ENCODE measurements around the gene PAQR6.
A peak's percentile ranks its signal among the peaks of the same experiment; 100 is the strongest.

PAQR6 gene

GRCh38 chr1:156268336-156268735 is 20.5 kb upstream of the PAQR6 start:
- no peak overlapping the region for H3K27ac ChIP-seq
- H3K4me3 ChIP-seq = no peak overlapping the region

DNA sequence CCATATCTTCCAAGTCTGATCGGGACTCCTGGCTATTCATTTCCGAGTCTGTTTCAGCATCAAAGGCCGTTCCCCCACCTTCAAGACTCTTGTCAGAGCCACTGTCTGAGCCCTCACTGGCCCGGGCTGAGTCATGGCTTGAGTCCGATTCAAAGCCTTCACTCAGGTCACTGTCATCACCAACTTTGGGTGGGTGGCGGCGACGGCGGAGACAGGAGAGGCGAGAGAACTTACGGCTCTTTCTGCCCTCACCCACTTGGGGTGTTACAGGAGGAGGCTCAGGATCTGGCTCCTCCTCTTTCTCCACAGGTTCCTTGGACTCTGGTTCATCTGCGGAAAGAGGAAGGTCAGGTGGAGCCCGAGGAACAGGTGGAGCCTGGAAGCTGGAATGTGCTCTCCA is 18.2 kb upstream of the PAQR6 start:
- H3K27ac ChIP-seq = no peak overlapping the region
- no peak overlapping the region for H3K4me3 ChIP-seq

- peak overlapping the region in 12 of 21 experiments; percentile 1 to 67 (median 50) for H3K27ac ChIP-seq
- no peak overlapping the region for H3K4me3 ChIP-seq
Observed at GRCh38 chr1:156263288-156263655, 15.4 kb upstream of the PAQR6 start.

- peak overlapping the region in 12 of 21 experiments; percentile 1 to 67 (median 50) for H3K27ac ChIP-seq
Observed at GRCh38 chr1:156262461-156263287, 14.8 kb upstream of the PAQR6 start.

GRCh38 chr1:156260896-156261295 is 13.0 kb upstream of the PAQR6 start:
- H3K4me3 ChIP-seq = no peak overlapping the region
- H3K27ac ChIP-seq = peak overlapping the region in 7 of 21 experiments; percentile 4 to 46 (median 29)

More at GRCh38 chr1:156262461-156263287, 14.8 kb upstream of the PAQR6 start:
- no peak overlapping the region for H3K4me3 ChIP-seq

- Histone ChIP-seq H3K27ac (peak overlapping the region in 2 of 21 experiments; percentile 29 to 32), H3K4me3 (no peak overlapping the region)
Observed at GRCh38 chr1:156259805-156260204, 11.9 kb upstream of the PAQR6 start.

GRCh38 chr1:156258859-156259258 is 11.0 kb upstream of the PAQR6 start:
- peak overlapping the region in 4 of 21 experiments; percentile 13 to 67 (median 23) for H3K27ac ChIP-seq

DNA sequence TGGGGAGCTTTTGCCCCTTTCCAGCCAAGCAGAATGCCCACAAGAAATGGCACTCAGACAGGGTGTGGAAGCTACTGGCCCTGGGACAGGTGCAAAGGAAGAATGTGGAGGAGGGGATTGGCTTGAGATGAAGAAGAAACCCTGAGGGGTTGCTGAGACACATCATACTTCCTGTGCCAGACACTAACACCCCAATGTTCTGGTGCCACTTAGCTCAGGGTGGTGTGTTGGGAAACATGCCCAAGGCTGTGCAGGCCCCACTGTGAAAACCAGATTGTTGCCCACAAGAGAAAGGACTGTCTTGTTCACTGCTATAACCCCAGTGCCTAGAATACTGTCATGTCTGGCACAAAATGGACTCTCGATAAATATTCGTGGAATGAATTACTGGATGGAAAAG is 9.9 kb upstream of the PAQR6 start:
- Histone ChIP-seq H3K27ac (peak overlapping the region in 12 of 21 experiments; percentile 2 to 67 (median 33)), H3K4me3 (no peak overlapping the region)

More at GRCh38 chr1:156258859-156259258, 11.0 kb upstream of the PAQR6 start:
- H3K4me3 ChIP-seq = no peak overlapping the region

GRCh38 chr1:156253634-156254033 is 5.8 kb upstream of the PAQR6 start:
- Histone ChIP-seq H3K4me3 (no peak overlapping the region), H3K27ac (no peak overlapping the region)

GRCh38 chr1:156251527-156251926 is 3.7 kb upstream of the PAQR6 start:
- Histone ChIP-seq H3K27ac (peak overlapping the region in 10 of 21 experiments; percentile 22 to 70 (median 48)), H3K4me3 (no peak overlapping the region)

DNA sequence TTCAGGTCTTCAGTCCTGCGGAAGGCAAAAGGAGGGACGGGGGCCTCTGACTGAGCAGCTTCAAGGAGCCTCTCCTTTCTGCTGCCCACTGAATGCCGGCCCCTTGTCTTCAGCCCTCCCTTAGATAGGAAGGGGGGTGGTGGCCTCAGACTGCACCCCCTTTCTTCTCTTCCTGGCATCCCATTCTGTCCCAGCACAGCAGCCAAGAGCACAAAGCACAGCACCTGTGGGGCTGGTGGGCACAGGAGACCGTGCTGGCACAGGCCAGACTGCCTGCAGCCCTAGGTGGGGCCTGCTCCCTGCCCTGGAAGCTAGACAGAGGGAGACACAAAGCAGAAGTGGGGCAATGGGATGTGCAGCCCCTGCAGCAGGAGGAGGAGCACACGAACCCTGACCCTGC is 1.7 kb upstream of the PAQR6 start:
- H3K27ac ChIP-seq = peak overlapping the region in 2 of 21 experiments; percentile 17 to 41
- H3K4me3 ChIP-seq = no peak overlapping the region

GRCh38 chr1:156248323-156248683 is 447 bp upstream of the PAQR6 start:
- peak overlapping the region in 4 of 21 experiments; percentile 16 to 40 (median 34) for H3K27ac ChIP-seq

DNA sequence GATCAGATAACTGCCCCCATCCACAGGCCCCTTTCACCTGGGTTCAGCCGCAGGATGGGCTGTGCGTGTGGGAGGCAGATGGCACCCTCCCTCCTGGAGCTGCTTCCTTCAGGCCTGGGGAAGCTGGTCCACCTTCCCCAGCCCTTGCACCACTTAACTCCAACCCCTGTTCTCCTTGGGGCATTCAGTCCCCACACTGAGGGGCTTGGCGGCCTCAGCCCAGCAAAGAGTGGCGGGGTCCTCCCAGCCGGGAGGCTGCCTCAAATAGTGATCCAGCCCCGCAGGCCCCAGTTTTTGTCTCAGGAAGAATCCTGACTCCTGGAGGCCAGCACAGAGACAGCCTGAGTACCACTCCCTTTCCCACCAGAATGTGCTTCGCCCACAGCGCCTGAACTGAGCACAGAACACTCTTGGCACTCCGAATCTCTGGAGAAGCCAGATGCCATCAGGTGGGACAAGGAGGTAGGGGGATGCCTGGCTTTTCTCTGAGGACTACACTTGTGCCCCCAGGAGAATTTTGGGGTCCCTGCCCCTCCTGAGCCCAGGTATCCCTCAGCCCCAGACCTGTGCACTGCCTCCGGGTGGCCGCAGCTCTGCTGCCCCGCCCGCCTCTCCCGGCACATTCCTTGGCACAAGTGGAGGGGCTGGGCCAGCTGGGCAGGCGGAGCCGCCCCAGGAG is 936 bp downstream of the PAQR6 start:
- Histone ChIP-seq H3K4me3 (no peak overlapping the region), H3K27ac (peak overlapping the region in 1 of 21 experiments; percentile 37)

More at GRCh38 chr1:156248323-156248683, 447 bp upstream of the PAQR6 start:
- no peak overlapping the region for H3K4me3 ChIP-seq

DNA sequence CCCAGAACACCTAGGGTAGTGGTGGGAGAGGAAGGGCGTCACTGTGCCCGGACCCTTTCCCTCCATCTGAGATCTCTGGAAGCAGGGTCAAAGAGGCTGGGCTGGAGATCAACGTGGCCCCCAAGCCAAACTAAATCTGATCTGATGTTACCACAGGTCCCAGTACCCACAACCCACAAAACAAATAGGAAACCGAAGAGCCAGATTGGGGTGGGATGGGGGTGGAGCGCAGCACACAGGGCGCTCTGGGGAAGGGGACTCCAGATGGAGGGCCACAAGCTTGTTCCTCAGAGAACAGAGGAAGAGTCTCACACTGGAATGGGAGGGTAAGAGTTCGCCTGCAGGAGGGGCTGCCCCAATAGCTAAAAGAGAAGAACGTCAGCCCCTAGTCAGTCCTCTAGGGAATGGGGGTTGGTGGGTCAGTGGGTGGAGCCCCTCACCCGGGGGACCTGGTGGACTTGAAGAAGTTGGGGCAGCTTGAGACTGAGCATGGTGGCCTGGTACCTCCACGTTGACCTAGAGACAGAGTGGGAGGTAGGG is 1.5 kb downstream of the PAQR6 start:
- Histone ChIP-seq H3K4me3 (peak overlapping the region in 4 of 7 experiments; percentile 4 to 26 (median 22)), H3K27ac (peak overlapping the region in 2 of 21 experiments; percentile 20 to 70)

DNA sequence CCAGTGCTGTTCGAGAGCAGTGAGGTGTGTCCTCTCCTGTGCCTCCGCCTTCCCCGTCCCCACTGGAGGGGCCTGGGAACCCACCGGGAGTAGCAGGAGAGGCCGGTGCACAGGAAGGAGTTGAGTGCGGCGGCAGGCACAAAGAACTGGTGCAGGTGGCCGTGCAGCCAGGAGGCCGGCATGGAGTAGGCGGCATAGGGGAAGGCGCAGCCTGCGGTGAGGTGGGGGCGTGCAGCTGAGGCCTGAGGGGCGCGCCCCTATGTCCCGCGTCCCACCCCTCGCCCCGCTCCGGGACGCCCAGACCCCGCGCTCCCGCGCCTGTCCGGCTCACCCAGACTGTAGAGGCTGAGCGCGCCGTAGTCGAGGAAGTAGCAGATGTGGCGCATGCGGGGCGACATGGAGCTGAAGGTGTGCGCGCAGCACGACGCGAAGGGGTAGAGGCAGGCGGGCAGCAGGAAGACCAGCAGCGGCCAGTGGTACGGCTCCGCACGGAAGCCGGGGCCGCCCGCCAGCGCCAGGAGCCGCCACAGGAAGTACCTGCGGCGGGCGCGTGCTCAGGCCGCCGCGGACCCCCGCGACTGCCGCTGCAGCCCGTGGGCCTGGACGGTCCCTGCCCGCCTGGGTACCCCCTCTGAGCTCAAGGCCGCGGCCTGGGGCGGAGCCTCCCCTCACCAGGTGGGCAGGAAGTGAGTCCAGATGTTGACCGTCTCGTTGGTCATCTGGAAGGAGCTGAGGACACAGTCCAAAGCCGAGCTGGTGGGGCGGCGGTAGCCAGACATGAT is 2.2 kb downstream of the PAQR6 start:
- Histone ChIP-seq H3K27ac (peak overlapping the region in 6 of 21 experiments; percentile 5 to 70 (median 35)), H3K4me3 (peak overlapping the region; percentile 4 to 26 (median 21))

DNA sequence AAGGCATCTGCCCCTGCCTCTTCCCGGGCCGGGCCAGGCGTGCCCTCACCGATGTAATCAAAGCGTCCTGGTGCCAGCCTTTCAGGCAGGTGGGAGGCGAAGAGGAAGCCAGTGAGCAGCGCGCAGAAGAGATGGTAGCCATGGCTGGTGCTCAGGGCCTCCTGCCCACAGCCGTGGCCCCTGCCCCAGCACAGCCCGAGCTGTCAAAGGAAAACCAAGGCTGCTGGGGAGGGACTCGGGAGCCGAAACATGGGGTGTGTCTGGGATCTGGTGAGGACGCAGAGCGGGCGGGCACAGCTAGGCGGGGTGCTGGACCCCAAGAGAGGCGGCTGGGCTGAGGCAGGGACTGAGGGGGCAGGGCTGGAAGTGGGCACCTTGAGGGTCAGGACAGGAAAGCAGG is 3.1 kb downstream of the PAQR6 start:
- peak overlapping the region in 1 of 21 experiments; percentile 41 for H3K27ac ChIP-seq
- H3K4me3 ChIP-seq = no peak overlapping the region

DNA sequence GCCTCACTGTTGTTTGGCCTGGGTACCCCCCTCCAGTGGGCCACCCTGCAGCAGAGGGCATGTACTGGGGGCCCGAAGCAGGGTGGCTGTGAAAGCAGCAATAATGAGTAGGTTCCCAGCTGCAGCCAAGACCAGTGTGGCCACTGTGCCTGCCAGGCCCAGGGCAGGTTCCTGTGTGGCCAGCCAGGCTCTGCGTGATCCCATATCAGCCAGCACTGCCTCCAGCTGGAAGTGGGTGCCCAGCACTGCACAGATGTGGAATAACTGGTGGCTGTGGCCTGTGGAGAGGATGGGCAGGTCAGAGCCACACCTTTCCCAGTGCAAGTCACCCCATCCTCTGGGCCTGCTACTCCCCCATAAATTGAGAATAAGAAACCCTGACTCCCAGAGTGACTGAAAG is 3.7 kb downstream of the PAQR6 start:
- Histone ChIP-seq H3K4me3 (no peak overlapping the region), H3K27ac (no peak overlapping the region)

DNA sequence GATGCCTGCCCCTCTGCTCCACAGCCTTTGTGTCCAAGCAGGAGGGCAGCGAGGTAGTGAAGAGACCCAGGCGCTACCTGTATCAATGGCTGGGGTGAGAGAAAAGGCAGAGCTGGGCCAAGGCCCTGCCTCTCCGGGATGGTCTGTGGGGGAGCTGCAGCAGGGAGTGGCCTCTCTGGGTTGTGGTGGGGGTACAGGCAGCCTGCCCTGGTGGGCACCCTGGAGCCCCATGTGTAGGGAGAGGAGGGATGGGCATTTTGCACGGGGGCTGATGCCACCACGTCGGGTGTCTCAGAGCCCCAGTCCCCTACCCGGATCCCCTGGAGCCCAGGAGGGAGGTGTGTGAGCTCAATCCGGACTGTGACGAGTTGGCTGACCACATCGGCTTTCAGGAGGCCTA is 5.1 kb downstream of the PAQR6 start:
- no peak overlapping the region for H3K4me3 ChIP-seq
- no peak overlapping the region for H3K27ac ChIP-seq

- H3K27ac ChIP-seq = peak within 1 kb of the TSS in 2 of 21 experiments; percentile 11 to 25
Observed at GRCh38 chr1:156241926-156242325, 5.9 kb downstream of the PAQR6 start, which contains the start of gene BGLAP. BGLAP (plus strand) TSS chr1:156242184; CDS start chr1:156242232, 48 bp downstream.

More at GRCh38 chr1:156241926-156242325, 5.9 kb downstream of the PAQR6 start, which contains the start of gene BGLAP:
- no peak within 1 kb of the TSS for H3K4me3 ChIP-seq
